ENCODE data around the gene CDRT4.

The CDRT4 gene

DNA sequence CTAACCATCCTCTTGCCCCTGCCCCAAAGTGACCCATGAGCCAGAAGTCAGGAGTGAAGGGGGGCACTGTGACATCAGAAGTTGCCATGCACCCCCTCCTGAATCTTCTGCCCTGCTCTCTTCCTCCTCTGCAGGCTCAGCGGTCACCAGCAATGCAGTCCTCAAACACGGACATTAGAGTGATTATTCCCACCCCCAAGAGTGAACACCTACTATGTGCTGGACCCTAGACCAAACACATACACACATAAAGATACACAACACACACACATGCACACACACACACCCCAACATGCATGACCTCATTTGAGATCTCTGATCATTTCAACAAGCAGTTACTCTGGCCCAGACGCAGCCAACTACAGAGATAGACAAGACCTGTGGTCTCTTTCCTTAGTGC lies at the start of gene CDRT4:
Gene CDRT4, minus strand, starts transcription at position 30 of the 400 bp plus-strand sequence. CDS start 27,383 bp downstream, outside the sequence.
- Histone ChIP-seq H3K4me3 (ENCODE audit: low read depth, low read length) (no peak within 1 kb of the TSS), H3K9me3 (ENCODE audit: control insufficient read depth, insufficient read depth, low read depth, low read length) (no peaks in the 10 kb centered on the region), H3K4me1 (ENCODE audit: control insufficient read depth, insufficient read depth, low read length) (peaks cover 11% of the 10 kb centered on the region), H3K27ac (ENCODE audit: low read depth, low read length) (no peak within 1 kb of the TSS), H3K27me3 (ENCODE audit: control insufficient read depth, insufficient read depth, low read length) (no peaks in the 10 kb centered on the region), H3K9ac (ENCODE audit: low read length) (no peak within 1 kb of the TSS), H3K36me3 (ENCODE audit: control insufficient read depth, insufficient read depth, low read length) (no peaks in the 10 kb centered on the region)

DNA sequence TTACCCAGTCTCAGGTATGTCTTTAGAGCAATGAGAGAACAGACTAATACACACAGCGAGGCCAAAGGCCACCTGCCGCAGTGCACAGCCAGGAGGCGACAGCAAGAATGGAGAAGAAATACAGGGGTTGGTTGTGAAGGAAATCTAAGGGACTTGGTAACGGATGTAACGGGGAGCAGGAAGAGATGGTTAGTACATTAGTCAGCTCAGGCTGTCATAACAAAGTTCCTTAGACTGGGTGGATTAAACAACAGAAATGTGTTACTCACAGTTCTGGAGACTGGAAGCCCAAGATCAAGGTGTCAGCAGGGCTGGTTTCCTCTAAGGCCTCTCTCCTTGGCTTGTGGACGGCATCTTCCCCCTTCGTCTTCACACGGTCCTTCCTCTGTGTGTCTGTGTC lies 48.7 kb upstream of the CDRT4 start:
- H3K27ac ChIP-seq (ENCODE audit: low read depth, low read length), result no peak overlapping the region
- no peaks in the 10 kb centered on the region for H3K27me3 ChIP-seq (ENCODE audit: control insufficient read depth, insufficient read depth, low read length)
- no peaks in the 10 kb centered on the region for H3K4me1 ChIP-seq (ENCODE audit: control insufficient read depth, insufficient read depth, low read length)
- H3K4me3 ChIP-seq (ENCODE audit: low read depth, low read length), result no peak overlapping the region
- H3K9ac ChIP-seq (ENCODE audit: low read length), result no peak overlapping the region
- H3K9me3 ChIP-seq (ENCODE audit: control insufficient read depth, insufficient read depth, low read depth, low read length), result no peaks in the 10 kb centered on the region
- H3K36me3 ChIP-seq (ENCODE audit: control insufficient read depth, insufficient read depth, low read length), result peaks cover 63% of the 10 kb centered on the region

DNA sequence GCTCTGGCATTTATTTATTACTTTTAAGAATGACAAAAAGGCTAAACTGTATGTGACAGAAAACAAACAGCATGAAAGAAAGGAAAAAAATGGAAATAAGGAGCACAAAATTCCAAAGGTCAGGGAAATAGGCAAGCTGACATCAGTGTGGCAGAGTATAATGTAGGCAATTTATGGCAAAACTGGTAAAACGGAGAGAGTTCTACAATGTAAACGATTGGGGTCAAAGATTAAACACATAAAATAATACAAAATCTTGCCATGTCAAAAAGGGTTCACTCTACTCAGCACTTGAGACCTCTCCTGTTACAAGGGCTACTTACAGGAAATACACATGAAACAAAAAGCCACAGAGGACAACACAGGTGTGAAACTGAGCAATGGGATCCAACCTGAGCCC lies 47.0 kb upstream of the CDRT4 start:
- Histone ChIP-seq H3K36me3 (ENCODE audit: control insufficient read depth, insufficient read depth, low read length) (peaks cover 70% of the 10 kb centered on the region), H3K27ac (ENCODE audit: low read depth, low read length) (no peak overlapping the region)

DNA sequence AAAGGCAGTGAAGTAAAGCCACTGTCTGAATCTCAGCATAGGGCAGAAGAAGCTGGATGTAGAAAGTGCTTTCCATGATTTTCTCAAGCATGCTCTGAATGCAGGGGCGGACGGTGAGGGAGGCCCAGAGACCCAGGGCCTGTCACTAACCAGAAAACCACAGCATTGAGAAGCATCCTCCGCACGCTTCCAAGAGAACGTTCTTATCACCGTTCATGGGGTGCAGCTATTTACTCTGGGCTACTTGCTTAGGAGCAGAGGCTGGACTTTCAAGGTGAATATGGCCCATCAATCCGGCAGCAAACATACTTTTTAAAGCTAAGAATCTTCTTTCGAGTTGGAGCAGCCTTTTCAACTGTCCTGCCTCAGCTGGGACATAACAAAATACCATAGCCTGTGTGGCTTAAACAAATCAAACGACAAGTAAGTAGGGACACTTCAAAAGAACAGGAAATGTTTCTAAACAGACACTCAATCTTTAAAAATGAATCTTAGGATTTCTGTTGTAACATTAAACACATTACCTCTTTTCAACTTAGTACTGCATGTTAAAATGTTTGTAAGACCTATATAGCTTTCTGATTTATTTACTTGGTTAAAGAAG lies 46.5 kb upstream of the CDRT4 start:
- Histone ChIP-seq H3K36me3 (ENCODE audit: control insufficient read depth, insufficient read depth, low read length) (peaks cover 69% of the 10 kb centered on the region), H3K4me1 (ENCODE audit: control insufficient read depth, insufficient read depth, low read length) (no peaks in the 10 kb centered on the region), H3K4me3 (ENCODE audit: low read depth, low read length) (no peak overlapping the region), H3K9me3 (ENCODE audit: control insufficient read depth, insufficient read depth, low read depth, low read length) (no peaks in the 10 kb centered on the region), H3K9ac (ENCODE audit: low read length) (no peak overlapping the region), H3K27ac (ENCODE audit: low read depth, low read length) (no peak overlapping the region), H3K27me3 (ENCODE audit: control insufficient read depth, insufficient read depth, low read length) (no peaks in the 10 kb centered on the region)

More for the DNA sequence above, 47.0 kb upstream of the CDRT4 start:
- Histone ChIP-seq H3K4me1 (ENCODE audit: control insufficient read depth, insufficient read depth, low read length) (no peaks in the 10 kb centered on the region), H3K27me3 (ENCODE audit: control insufficient read depth, insufficient read depth, low read length) (no peaks in the 10 kb centered on the region), H3K9ac (ENCODE audit: low read length) (no peak overlapping the region), H3K9me3 (ENCODE audit: control insufficient read depth, insufficient read depth, low read depth, low read length) (no peaks in the 10 kb centered on the region), H3K4me3 (ENCODE audit: low read depth, low read length) (no peak overlapping the region)

DNA sequence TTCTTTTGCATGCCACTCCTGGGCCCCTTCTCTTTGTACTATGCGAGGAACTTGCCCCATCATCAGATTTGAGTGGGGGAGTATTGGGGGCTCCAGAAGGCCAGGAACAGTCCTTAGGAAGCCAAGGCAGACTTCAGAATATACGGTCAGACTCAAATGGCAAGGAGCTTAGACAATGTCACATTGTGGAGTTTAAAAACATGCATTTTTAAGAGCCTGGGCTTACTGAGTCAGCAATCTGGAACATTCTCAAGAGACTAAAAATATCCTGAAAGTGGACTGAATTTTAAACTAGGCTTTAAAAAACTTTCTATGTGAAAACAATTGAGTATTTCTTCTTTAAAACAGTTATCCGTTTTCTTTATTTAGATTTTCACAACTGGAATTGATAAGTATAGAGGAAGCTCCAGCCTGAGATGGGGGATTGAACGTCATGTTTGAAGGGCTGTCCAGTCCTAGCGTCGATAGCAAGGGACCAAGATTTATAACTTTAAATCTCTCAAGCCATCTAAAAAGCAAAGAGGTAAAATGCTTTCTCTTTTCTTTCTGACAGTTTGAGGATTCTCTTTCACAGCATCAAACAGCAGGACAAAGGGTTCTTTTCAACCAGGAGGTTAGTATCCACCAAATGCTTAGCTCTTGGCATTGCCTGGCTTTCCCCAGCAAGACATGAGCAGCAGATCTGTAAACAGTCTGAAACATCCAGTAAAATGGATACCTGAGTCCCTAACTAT lies 45.8 kb upstream of the CDRT4 start:
- no peaks in the 10 kb centered on the region for H3K9me3 ChIP-seq (ENCODE audit: control insufficient read depth, insufficient read depth, low read depth, low read length)
- H3K36me3 ChIP-seq (ENCODE audit: control insufficient read depth, insufficient read depth, low read length), result peaks cover 66% of the 10 kb centered on the region
- H3K27me3 ChIP-seq (ENCODE audit: control insufficient read depth, insufficient read depth, low read length), result no peaks in the 10 kb centered on the region
- H3K9ac ChIP-seq (ENCODE audit: low read length), result no peak overlapping the region
- H3K4me1 ChIP-seq (ENCODE audit: control insufficient read depth, insufficient read depth, low read length), result no peaks in the 10 kb centered on the region
- H3K4me3 ChIP-seq (ENCODE audit: low read depth, low read length), result no peak overlapping the region
- no peak overlapping the region for H3K27ac ChIP-seq (ENCODE audit: low read depth, low read length)

DNA sequence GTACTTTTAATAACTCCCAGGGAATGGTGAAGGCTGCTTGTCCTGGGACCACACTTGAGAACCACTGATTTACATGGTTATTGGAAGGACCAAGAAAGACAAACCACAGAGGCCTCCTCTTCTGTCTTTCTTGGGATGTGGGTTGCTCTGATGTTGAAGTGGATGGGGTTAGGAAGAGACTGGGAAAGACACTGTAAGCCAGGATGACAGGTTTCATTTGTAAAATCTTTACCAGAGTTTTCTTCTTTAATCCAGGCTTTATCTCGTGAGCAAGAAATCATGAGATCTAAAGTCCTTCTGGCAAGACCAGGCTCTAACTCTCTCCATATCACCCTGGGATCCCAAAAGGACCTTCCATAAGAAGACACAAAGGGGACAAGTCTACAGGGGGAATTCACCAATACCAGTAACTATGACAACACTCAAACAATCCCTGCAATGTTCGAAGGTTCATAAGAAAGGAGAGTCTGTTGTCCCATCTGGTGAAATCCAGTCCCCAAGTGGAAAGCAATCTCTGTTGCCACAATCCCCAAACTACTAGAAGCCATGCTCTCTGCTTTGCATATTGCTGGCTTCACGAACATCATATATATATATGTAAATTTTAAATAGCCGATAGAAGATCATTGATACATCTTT lies 44.8 kb upstream of the CDRT4 start:
- no peaks in the 10 kb centered on the region for H3K27me3 ChIP-seq (ENCODE audit: control insufficient read depth, insufficient read depth, low read length)
- H3K4me3 ChIP-seq (ENCODE audit: low read depth, low read length), result no peak overlapping the region
- no peaks in the 10 kb centered on the region for H3K9me3 ChIP-seq (ENCODE audit: control insufficient read depth, insufficient read depth, low read depth, low read length)
- H3K4me1 ChIP-seq (ENCODE audit: control insufficient read depth, insufficient read depth, low read length), result no peaks in the 10 kb centered on the region
- peaks cover 62% of the 10 kb centered on the region for H3K36me3 ChIP-seq (ENCODE audit: control insufficient read depth, insufficient read depth, low read length)
- H3K27ac ChIP-seq (ENCODE audit: low read depth, low read length), result no peak overlapping the region
- no peak overlapping the region for H3K9ac ChIP-seq (ENCODE audit: low read length)

DNA sequence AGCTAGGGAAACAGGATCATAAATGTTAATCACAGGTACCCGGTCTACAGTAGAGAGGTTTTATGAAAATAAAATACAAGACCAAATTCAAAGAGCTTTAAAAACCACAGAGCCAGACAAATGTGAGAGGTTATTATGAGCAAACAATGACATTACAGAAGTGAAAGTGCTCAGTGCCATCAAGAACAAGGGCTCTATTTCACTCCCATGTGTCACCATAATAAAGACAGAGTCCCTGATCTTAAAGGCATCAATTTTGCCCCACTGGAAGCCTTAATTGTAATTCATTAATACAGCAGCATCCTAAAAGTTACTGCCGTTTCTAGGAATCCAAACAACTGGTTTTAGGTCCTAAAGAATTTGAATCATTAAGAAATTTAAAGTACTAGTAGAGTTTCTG lies 43.7 kb upstream of the CDRT4 start:
- Histone ChIP-seq H3K27me3 (ENCODE audit: control insufficient read depth, insufficient read depth, low read length) (no peaks in the 10 kb centered on the region), H3K27ac (ENCODE audit: low read depth, low read length) (no peak overlapping the region), H3K9ac (ENCODE audit: low read length) (no peak overlapping the region), H3K9me3 (ENCODE audit: control insufficient read depth, insufficient read depth, low read depth, low read length) (no peaks in the 10 kb centered on the region), H3K36me3 (ENCODE audit: control insufficient read depth, insufficient read depth, low read length) (peaks cover 58% of the 10 kb centered on the region), H3K4me1 (ENCODE audit: control insufficient read depth, insufficient read depth, low read length) (no peaks in the 10 kb centered on the region), H3K4me3 (ENCODE audit: low read depth, low read length) (no peak overlapping the region)

DNA sequence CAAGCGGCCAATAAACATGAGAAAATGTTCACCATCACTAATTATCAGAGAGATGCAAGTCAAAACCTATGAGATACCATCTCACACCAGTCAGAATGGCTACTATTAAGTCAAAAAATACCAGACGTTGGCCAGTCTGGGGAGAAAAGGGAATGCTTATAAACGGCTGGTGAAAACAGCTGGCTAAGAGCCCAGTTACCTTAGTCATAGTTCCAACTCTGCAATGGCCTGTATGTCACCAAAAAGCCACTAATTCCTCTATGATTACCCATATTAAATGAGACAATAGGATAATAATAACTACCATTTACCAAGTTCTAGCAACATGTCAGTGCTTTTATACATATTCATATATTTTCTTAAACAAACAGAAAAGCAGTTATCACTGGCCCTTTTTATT lies 42.9 kb upstream of the CDRT4 start:
- Histone ChIP-seq H3K36me3 (ENCODE audit: control insufficient read depth, insufficient read depth, low read length) (peaks cover 50% of the 10 kb centered on the region), H3K4me1 (ENCODE audit: control insufficient read depth, insufficient read depth, low read length) (no peaks in the 10 kb centered on the region), H3K27ac (ENCODE audit: low read depth, low read length) (no peak overlapping the region)

DNA sequence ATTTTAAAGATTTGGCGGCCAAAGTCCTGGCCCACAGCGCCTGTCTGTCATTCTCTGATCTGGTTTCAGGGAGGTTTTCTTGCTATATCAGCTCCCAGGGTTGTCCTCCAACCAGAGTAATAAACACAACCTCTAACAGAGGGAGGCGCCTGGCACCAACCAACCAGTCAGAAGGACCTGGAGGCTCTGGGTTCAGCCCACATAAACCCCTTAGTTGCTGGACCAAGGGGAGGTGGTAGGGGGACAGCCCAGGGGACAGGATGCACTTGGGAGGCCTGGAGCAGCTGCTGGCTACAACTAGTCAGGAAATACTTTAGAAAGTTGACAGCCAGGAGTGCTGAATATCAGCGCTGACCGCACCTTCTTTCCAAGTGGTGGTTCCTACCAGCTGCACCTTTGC lies 41.7 kb upstream of the CDRT4 start:
- no peaks in the 10 kb centered on the region for H3K27me3 ChIP-seq (ENCODE audit: control insufficient read depth, insufficient read depth, low read length)
- no peak overlapping the region for H3K4me3 ChIP-seq (ENCODE audit: low read depth, low read length)
- no peak overlapping the region for H3K27ac ChIP-seq (ENCODE audit: low read depth, low read length)
- no peaks in the 10 kb centered on the region for H3K4me1 ChIP-seq (ENCODE audit: control insufficient read depth, insufficient read depth, low read length)
- H3K9ac ChIP-seq (ENCODE audit: low read length), result no peak overlapping the region
- H3K9me3 ChIP-seq (ENCODE audit: control insufficient read depth, insufficient read depth, low read depth, low read length), result no peaks in the 10 kb centered on the region
- peaks cover 37% of the 10 kb centered on the region for H3K36me3 ChIP-seq (ENCODE audit: control insufficient read depth, insufficient read depth, low read length)

More for the DNA sequence above, 42.9 kb upstream of the CDRT4 start:
- no peak overlapping the region for H3K9ac ChIP-seq (ENCODE audit: low read length)
- no peaks in the 10 kb centered on the region for H3K9me3 ChIP-seq (ENCODE audit: control insufficient read depth, insufficient read depth, low read depth, low read length)
- H3K4me3 ChIP-seq (ENCODE audit: low read depth, low read length), result no peak overlapping the region
- H3K27me3 ChIP-seq (ENCODE audit: control insufficient read depth, insufficient read depth, low read length), result no peaks in the 10 kb centered on the region

DNA sequence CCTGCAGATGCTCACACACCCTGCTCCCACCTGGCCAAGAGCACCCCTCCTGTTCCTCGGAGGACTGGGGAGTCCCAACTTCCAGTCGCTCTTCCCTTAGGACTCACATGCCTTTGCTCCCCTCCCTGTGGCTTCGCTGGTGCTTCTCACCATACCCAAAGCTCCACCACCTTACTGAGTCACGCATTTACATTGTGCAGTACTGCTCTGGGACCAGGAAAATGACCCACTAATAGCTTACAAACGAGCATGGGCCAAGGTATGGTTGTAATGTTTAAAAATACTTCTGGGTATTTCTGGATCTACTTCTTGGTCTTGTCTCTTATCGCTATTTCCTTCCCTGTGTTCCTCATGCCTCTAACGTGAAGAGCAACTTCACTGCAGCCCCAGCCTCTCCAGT lies 41.0 kb upstream of the CDRT4 start:
- Histone ChIP-seq H3K27me3 (ENCODE audit: control insufficient read depth, insufficient read depth, low read length) (no peaks in the 10 kb centered on the region), H3K9ac (ENCODE audit: low read length) (no peak overlapping the region), H3K4me1 (ENCODE audit: control insufficient read depth, insufficient read depth, low read length) (no peaks in the 10 kb centered on the region), H3K36me3 (ENCODE audit: control insufficient read depth, insufficient read depth, low read length) (peaks cover 31% of the 10 kb centered on the region), H3K4me3 (ENCODE audit: low read depth, low read length) (no peak overlapping the region), H3K27ac (ENCODE audit: low read depth, low read length) (no peak overlapping the region), H3K9me3 (ENCODE audit: control insufficient read depth, insufficient read depth, low read depth, low read length) (no peaks in the 10 kb centered on the region)

DNA sequence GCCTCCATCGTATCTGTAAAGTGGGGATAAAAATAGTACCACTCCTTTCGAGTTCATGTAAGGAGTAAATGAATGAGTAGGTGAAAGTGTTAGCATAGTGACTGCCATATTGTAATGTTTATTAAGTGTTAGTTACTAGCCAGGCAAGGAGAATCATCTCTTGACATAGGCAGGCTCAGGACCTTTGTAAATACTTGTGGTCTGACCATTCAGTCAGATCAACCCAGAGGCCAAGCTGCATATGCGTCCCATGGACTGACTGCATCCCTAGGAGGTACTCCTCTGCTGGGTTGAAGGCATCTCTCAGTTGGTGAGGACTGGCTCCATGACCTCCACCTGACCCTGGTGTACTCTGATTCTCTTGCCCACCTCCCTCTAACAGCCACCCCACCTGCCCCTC lies 40.5 kb upstream of the CDRT4 start:
- Histone ChIP-seq H3K9ac (ENCODE audit: low read length) (no peak overlapping the region), H3K27me3 (ENCODE audit: control insufficient read depth, insufficient read depth, low read length) (no peaks in the 10 kb centered on the region), H3K36me3 (ENCODE audit: control insufficient read depth, insufficient read depth, low read length) (peaks cover 31% of the 10 kb centered on the region), H3K27ac (ENCODE audit: low read depth, low read length) (no peak overlapping the region), H3K4me1 (ENCODE audit: control insufficient read depth, insufficient read depth, low read length) (no peaks in the 10 kb centered on the region), H3K4me3 (ENCODE audit: low read depth, low read length) (no peak overlapping the region), H3K9me3 (ENCODE audit: control insufficient read depth, insufficient read depth, low read depth, low read length) (no peaks in the 10 kb centered on the region)
